ENCODE results near the gene TMEM132D.

TMEM132D gene

DNA sequence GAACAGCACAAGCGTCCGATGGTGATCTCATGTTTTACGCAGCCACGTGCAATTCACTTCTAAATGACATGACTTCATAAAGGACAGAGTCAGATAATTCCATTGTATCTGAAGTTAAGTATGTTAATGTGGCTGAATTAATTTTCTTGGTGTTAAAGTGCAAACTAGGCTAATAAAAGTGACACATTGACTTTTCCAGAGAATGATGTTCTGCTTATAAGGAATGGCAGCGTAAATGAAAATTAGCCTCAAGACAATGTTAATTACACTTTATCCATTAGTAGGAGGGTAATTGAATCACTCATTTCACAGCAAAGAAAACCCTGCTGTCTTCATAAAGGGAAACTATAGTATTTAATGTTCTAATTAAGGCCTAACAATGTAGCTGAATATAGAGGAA is 624.1 kb downstream of the TMEM132D start:
- H3K4me3 ChIP-seq (ENCODE audit: low read depth, low read length) = no peak overlapping the region
- no peak for DNase-seq (ENCODE audit: low read depth, low spot score)
- TF ChIP-seq, protein P1, sequence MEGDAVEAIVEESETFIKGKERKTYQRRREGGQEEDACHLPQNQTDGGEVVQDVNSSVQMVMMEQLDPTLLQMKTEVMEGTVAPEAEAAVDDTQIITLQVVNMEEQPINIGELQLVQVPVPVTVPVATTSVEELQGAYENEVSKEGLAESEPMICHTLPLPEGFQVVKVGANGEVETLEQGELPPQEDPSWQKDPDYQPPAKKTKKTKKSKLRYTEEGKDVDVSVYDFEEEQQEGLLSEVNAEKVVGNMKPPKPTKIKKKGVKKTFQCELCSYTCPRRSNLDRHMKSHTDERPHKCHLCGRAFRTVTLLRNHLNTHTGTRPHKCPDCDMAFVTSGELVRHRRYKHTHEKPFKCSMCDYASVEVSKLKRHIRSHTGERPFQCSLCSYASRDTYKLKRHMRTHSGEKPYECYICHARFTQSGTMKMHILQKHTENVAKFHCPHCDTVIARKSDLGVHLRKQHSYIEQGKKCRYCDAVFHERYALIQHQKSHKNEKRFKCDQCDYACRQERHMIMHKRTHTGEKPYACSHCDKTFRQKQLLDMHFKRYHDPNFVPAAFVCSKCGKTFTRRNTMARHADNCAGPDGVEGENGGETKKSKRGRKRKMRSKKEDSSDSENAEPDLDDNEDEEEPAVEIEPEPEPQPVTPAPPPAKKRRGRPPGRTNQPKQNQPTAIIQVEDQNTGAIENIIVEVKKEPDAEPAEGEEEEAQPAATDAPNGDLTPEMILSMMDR (IDR thresholded peaks at IDR 0.05; ENCODE audit: insufficient read depth, low read length, missing control alignments) = no peak
- ChIA-PET CTCF (no interaction called here), POLR2A (no interaction called here)

DNA sequence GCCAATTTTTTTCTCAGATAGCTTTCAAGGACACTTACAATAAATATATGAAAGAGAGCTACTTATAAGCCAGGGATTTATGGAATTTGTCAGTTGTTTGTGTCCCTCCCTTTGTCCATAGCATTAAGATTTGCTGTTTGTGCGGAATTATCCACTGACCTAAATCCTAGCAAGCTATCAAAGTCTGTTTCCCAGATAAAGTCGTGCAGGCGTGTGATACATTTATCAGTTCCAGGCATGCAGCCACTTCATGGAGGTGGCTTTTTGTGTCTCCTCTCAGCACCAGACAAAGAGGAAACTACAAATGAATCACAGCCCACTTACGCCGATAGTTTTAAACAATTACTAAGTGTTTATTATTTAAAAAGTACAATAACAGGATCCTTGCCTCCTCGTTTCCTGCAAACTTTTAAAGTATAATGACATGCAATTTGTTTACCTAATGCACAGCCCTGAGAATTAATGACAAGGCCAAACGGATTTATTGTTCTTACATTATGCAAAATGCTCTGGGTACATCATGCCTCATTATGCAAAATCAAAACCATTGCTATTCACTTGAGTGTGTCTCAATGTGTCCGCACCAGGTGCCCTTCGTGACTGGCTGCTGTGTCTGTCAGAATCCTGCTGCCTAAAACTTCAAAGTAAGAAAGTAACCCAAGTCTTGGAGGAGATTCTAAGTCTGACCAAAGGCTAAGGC is 627.3 kb downstream of the TMEM132D start:
- CTCF ChIA-PET = no interaction called here
- POLR2A ChIA-PET = no interaction called here
- TF ChIP-seq, protein P1 (IDR thresholded peaks at IDR 0.05; ENCODE audit: insufficient read depth, low read length, missing control alignments) = no peak
- no peak overlapping the region for H3K4me3 ChIP-seq (ENCODE audit: low read depth, low read length)
- no peak for DNase-seq (ENCODE audit: low read depth, low spot score)

DNA sequence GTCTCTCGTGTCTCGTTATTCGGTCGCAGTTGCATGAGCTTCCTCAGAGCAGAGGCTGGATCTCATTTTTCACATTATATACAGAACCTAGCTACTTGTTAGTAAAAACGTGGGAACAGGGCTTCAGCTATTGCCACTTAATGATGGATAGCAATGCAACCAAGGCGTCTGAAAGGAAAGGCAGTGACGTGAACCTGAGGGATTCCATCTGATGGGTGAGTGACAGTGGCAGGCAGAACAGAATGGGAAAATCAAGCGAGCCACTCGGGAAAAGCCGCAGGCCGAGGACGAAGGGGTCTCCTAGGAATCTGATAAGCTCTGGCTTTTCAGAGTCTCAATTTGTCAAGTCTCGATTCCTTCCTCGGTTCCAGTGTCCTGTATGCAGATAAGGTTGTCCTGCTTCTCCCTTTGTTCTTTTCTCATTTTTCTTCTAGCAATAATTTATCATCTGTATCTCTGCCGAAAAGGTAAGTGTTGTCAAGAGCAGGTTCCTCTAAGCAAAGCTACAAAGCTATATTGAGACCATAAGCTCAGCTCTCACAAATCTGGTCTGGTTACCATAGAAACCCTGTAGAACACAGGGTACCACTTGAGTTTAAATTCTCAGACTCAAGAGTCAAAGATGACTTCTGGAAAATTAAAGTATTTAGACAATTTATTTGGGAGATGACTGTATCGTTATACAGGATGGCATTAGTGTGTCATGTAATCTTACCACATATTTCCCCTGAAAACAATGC is 633.9 kb downstream of the TMEM132D start:
- POLR2A ChIA-PET = no interaction called here
- no peak overlapping the region for H3K4me3 ChIP-seq (ENCODE audit: low read depth, low read length)
- CTCF ChIA-PET = no interaction called here
- TF ChIP-seq, protein P1 (IDR thresholded peaks at IDR 0.05; ENCODE audit: insufficient read depth, low read length, missing control alignments) = no peak
- no peak for DNase-seq (ENCODE audit: low read depth, low spot score)

DNA sequence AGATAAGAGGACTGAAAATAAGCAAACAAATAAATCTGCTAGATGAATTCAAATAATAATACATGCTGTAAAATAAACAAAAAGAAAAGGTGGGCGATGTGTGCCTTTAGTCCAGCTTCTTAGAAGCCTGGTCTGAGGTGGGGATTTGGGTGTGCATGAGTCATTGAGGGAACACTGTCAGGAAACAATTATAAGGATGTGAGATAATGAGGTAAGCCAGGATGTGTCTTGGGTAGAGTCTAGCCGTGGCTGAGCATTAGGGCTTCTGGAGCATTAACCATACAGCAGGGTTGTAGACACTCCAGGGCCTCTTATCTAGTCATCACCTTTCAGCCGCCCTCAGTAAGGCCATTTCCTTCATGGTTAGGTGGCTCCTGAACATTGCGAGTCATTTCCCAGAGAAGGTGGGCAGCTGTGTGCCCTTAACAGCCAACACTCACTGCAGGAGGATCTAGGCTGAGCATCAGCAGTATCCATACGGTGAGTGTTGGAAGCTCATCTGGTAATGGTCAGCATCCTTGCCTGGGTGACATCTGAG is 645.0 kb downstream of the TMEM132D start:
- DNase-seq (ENCODE audit: low read depth, low spot score) = no peak
- TF ChIP-seq, protein P1 (IDR thresholded peaks at IDR 0.05; ENCODE audit: insufficient read depth, low read length, missing control alignments) = no peak
- H3K4me3 ChIP-seq (ENCODE audit: low read depth, low read length) = no peak overlapping the region
- ChIA-PET CTCF (no interaction called here), POLR2A (no interaction called here)

DNA sequence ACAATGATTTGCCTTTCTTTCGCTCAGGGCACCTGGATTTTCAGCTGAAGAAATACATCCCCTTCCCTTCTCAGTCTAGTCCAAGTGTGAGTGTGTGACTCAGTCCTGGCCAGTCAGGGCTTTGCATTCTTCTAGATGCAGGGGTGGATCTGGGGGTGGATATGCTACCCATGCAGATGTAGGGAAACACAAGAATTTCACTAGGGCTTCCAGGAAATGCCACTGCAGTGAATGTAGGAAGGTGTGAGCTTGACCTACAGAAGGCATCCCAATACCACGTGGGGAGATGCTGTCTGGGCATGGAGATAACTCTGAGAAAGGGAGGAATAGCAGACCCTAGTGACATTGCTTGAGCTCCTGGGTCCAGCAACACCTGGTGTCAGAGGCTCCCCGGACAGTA is 646.3 kb downstream of the TMEM132D start:
- TF ChIP-seq, protein P1 (IDR thresholded peaks at IDR 0.05; ENCODE audit: insufficient read depth, low read length, missing control alignments) = no peak
- H3K4me3 ChIP-seq (ENCODE audit: low read depth, low read length) = no peak overlapping the region
- DNase-seq (ENCODE audit: low read depth, low spot score) = no peak
- ChIA-PET POLR2A (no interaction called here), CTCF (no interaction called here)

DNA sequence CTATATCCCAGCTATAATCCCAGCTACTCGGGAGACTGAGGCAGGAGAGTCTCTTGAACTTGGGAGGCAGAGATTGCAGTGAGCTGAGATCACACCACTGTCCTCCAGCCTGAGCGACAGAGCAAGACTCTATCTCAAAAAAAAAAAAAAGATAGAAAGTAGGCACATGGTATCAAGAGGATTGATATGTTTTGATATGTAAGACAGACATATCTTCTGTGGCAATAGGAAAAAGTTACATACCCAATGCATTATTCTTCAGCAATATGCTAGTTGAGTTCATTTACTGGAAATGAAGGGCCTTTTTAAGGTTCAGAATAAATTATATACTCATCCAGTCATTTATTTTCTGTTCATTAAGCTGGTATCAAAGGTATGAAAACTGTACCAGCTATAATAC is 657.2 kb downstream of the TMEM132D start:
- no peak overlapping the region for H3K4me3 ChIP-seq (ENCODE audit: low read depth, low read length)
- ChIA-PET POLR2A (no interaction called here), CTCF (no interaction called here)
- TF ChIP-seq, protein P1 (IDR thresholded peaks at IDR 0.05; ENCODE audit: insufficient read depth, low read length, missing control alignments) = no peak
- DNase-seq (ENCODE audit: low read depth, low spot score) = no peak
